GM12864 (cell line): ENCODE measurements around the gene SEC14L3.

Experiments used
- DNase-seq: peaks from one replicate; pipeline ENCODE4 v3.0.0-alpha.2; 2011; ENCODE audit warnings: low read depth
- H3K4me3 ChIP-seq: 2 replicates; pipeline ENCODE4 v1.5.1; 2011; ENCODE audit warnings: mild to moderate bottlenecking, low read depth, low read length, control low read depth
- TF ChIP-seq, protein P1 (sequence below): IDR thresholded peaks from 2 replicates; pipeline ENCODE4 v1.5.1; 2011; ENCODE audit warnings: low read depth, mild to moderate bottlenecking, moderate library complexity, low read length, control low read depth, inconsistent platforms; ENCODE audit errors: missing control alignments

Gene SEC14L3

DNA sequence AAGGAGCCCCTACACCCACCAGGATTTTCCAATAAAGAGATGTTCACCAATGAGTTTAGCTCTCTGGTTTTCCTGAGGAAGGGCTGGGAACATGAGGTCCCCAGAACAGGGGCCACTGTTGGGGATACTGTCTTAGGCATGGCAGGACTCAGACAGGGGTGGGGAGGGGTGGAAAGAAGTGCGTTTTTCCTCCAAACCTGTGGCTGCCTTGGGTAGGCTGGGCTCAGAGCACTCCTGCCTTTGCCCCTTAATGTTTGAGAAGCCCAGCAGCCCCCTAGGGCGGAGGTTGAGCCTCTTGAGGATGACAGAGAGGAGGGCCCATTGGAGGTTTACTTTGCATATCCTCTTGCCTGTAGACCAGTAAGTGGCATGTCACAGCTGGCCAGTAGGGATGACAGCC lies 35.6 kb downstream of the SEC14L3 start:
- DNase-seq: no peak
- H3K4me3 ChIP-seq: peak overlapping the region; percentile 50
- TF ChIP-seq, protein P1, sequence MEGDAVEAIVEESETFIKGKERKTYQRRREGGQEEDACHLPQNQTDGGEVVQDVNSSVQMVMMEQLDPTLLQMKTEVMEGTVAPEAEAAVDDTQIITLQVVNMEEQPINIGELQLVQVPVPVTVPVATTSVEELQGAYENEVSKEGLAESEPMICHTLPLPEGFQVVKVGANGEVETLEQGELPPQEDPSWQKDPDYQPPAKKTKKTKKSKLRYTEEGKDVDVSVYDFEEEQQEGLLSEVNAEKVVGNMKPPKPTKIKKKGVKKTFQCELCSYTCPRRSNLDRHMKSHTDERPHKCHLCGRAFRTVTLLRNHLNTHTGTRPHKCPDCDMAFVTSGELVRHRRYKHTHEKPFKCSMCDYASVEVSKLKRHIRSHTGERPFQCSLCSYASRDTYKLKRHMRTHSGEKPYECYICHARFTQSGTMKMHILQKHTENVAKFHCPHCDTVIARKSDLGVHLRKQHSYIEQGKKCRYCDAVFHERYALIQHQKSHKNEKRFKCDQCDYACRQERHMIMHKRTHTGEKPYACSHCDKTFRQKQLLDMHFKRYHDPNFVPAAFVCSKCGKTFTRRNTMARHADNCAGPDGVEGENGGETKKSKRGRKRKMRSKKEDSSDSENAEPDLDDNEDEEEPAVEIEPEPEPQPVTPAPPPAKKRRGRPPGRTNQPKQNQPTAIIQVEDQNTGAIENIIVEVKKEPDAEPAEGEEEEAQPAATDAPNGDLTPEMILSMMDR: no peak

DNA sequence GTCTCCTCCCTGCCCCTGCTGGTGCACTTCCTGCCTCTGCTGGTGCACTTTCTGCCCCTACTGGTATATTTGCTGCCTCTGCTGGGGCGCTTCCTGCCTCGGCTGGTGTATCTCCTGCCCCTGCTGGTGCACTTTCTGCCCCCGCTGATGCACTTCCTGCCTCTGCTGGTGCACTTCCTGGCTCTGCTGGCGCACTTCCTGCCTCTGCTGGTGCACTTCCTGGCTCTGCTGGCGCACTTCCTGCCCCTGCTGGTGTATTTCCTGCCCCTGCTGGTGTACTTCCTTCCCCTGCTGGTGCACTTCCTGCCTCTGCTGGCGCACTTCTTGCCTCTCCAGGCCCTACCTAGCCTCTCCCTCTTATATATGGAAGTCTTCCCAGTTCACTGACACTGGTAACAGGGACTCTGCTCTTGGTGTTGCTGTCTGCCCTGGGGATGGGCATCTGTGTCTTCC lies 36.1 kb downstream of the SEC14L3 start:
- H3K4me3 ChIP-seq: peak overlapping the region; percentile 50
- DNase-seq: no peak

DNA sequence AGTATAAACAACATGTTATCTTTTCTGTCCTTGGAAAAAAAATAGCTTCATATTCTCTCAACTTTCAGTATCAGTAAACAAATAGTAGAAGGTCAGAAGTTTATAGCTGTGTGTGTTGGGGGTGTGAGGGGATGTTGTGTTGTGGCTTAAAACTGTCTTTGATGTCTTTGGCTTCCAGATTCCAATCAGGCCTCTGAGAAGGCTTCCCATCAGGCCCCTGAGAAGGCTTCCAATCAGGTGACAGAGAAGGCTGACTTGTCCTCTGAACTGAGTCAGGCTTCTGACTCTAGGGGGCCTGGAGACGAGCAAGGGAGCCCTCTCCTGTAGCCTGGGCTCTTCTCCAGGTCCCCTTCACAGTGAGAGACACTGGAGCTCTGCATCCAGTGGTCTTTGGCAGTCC lies 37.0 kb downstream of the SEC14L3 start:
- DNase-seq: no peak
- TF ChIP-seq, protein P1: no peak
- H3K4me3 ChIP-seq: peak overlapping the region; percentile 50

More for the DNA sequence above, 36.1 kb downstream of the SEC14L3 start:
- TF ChIP-seq, protein P1: no peak

DNA sequence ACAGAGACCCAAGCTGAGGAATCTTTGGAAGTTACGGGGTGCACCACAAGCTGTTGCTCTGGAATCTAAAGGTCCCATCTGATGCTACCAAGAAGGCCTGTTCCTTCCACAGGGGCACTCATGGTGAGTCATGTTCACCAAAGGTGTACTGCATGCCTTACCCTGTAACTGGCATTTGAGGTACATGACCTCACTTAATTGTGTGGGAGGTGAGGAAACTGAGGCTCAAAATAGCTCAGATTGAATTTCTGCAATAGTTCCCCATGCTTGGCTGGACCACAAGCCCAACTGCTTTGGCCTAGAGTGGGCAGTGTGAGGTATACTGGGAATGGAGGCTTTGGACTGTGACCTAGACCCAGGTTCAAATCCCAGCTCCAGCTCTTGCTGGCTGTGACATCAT lies 38.0 kb downstream of the SEC14L3 start:
- TF ChIP-seq, protein P1: no peak
- DNase-seq: no peak
- H3K4me3 ChIP-seq: no peak overlapping the region

DNA sequence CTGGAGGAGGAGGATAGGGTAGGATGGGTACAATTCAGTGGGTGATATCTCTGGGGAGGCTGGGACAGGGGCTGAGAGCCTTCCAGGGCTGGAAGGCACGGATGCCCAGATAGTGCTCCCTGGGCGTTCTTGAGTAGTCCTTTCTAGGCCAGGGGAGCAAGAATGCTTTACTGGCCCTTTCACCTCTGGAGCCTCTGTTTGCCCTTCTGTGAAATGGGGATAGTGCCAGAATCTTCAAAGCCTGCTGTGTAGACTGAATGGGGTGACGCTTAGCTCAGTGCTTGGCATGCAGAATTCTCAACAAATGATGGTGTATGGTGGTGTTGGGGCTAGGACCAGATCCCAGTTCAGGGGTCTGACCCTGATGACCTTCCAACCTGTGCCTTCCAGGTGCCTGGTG lies 38.6 kb downstream of the SEC14L3 start:
- DNase-seq: no peak
- TF ChIP-seq, protein P1: no peak
- no peak overlapping the region for H3K4me3 ChIP-seq

DNA sequence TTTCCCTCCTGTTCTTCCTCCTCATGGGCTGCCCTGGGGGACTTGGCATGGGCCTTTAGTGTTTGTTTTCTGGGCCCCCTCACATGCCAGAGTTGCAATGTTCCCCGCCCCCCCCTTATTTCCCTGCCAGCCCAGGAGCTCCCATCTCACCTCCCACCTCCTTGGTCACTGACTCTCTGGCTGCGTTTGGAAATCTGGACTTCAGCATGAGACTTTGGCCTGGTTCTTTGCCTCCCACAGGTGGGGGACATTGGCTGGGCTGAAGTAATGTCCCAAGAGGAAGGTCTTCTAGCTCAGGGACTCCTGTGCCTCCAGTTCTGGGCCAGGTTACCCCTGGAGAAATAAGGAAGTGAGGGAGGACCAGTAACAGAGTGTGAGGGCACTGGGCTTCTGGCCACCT lies 39.3 kb downstream of the SEC14L3 start:
- H3K4me3 ChIP-seq: no peak overlapping the region
- no peak for DNase-seq
- TF ChIP-seq, protein P1: no peak

DNA sequence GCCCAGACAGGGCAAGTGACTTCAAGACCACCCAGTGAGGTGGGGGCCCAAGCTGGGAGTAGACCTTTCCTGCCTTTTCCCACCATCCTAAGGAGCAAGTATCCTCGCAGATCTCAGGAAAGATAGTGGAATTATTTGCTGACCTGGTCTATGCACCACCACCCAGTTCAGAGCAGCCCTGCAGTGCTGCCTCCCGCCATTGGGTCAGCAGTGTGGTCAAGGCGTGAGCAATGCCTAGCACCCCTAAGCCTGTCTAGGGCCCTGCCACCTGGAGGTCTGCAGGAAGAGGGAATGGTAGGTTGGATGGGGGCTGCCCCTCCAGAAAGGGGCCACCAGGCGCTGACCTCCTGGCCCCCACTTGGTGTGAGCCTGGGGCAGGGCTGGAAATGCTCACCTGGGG lies 39.7 kb downstream of the SEC14L3 start:
- DNase-seq: no peak
- TF ChIP-seq, protein P1: no peak
- no peak overlapping the region for H3K4me3 ChIP-seq
